GM12801 (cell line): Measurements from ENCODE around the gene STAT5B.

Experiments
- CTCF ChIP-seq: IDR thresholded peaks from one replicate; pipeline ENCODE4 v1.5.1; 2011; ENCODE audit warnings: control low read depth; ENCODE audit not compliant: insufficient read length; ENCODE audit errors: extremely low read depth

Gene STAT5B

GRCh38 chr17:42315402-42316156, 39.4 kb upstream of the STAT5B start:
- no peak for TF ChIP-seq CTCF

- no peak for TF ChIP-seq CTCF
These were observed 37.8 kb upstream of the STAT5B start for GRCh38 chr17:42313773-42314566.

- TF ChIP-seq CTCF, result no peak
These were observed 37.2 kb upstream of the STAT5B start for GRCh38 chr17:42313389-42313772.

- no peak for TF ChIP-seq CTCF
These were observed 36.3 kb upstream of the STAT5B start for GRCh38 chr17:42312285-42313130.

- no peak for TF ChIP-seq CTCF
These were observed 35.8 kb upstream of the STAT5B start for GRCh38 chr17:42312035-42312284.

- TF ChIP-seq CTCF, result no peak
These were observed 35.2 kb upstream of the STAT5B start for GRCh38 chr17:42311240-42312034.
